GM12892 (cell line): Measurements from ENCODE around the gene RPS6KA2.

Experiments
- POLR2A ChIP-seq: IDR thresholded peaks from 2 replicates; pipeline ENCODE4 v1.6.1; 2011; ENCODE audit warnings: low read depth, low read length, control low read depth
- POLR2AphosphoS5 ChIP-seq: IDR thresholded peaks from 2 replicates; pipeline ENCODE4 v1.6.1; 2011; ENCODE audit warnings: low read depth, low read length, control low read depth

- TF ChIP-seq POLR2A: no peak
- no peak for TF ChIP-seq POLR2AphosphoS5
These were observed 14.6 kb downstream of the RPS6KA2 start for GRCh38 chr6:166612471-166612881.
